Neuronal stem cell (in vitro differentiated cells): ENCODE measurements around the gene GPATCH8.
A peak's percentile ranks its signal among the peaks of the same experiment; 100 is the strongest.
"Not testable (repeated sequence)": the region's sequence is repeated elsewhere in the genome, so short reads cannot be mapped to it uniquely, and the experiment has no call there.

ENCODE experiments used
- DNase-seq: peaks from one replicate; pipeline ENCODE4 v3.0.0-alpha.2; 2013; ENCODE audit warnings: low spot score
- H2AFZ ChIP-seq: one replicate; pipeline ENCODE4 v1.6.1; 2013; ENCODE audit warnings: mild to moderate bottlenecking, low read length, inconsistent platforms
- H2AK5ac ChIP-seq: 2 replicates; pipeline ENCODE4 v1.6.1; 2013; ENCODE audit warnings: low read depth, mild to moderate bottlenecking, inconsistent platforms, low read length, moderate library complexity, mixed read lengths
- H2BK120ac ChIP-seq: 2 replicates; pipeline ENCODE4 v1.6.1; 2013; ENCODE audit warnings: low read depth, mild to moderate bottlenecking, inconsistent platforms, low read length, moderate library complexity, mixed read lengths
- H2BK12ac ChIP-seq: one replicate; pipeline ENCODE4 v1.6.1; 2013; ENCODE audit warnings: low read length, inconsistent platforms
- H2BK15ac ChIP-seq: 2 replicates; pipeline ENCODE4 v1.6.1; 2013; ENCODE audit warnings: mild to moderate bottlenecking, low read length, inconsistent platforms, mixed read lengths
- H2BK5ac ChIP-seq: one replicate; pipeline ENCODE4 v1.6.1; 2013; ENCODE audit warnings: inconsistent platforms, mild to moderate bottlenecking, low read length, moderate library complexity
- H3K14ac ChIP-seq: one replicate; pipeline ENCODE4 v1.6.1; 2013; ENCODE audit warnings: low read length, inconsistent platforms
- H3K18ac ChIP-seq: 2 replicates; pipeline ENCODE4 v1.6.1; 2013; ENCODE audit warnings: low read length, inconsistent platforms
- H3K23ac ChIP-seq: 2 replicates; pipeline ENCODE4 v1.6.1; 2013; ENCODE audit warnings: low read depth, mild to moderate bottlenecking, mixed read lengths, low read length, inconsistent platforms; ENCODE audit not compliant: poor library complexity
- H3K27ac ChIP-seq: replicated peaks from 3 replicates; pipeline ENCODE4 v1.5.1; 2013; ENCODE audit warnings: low read length, inconsistent platforms
- H3K27me3 ChIP-seq, 3 experiments: 2 replicates each; pipeline ENCODE4 v1.6.1; 2013; ENCODE audit warnings: low read length in 3 of 3, mild to moderate bottlenecking in 2 of 3, inconsistent platforms in 1 of 3, low read depth in 1 of 3, mixed read lengths in 1 of 3, moderate library complexity in 1 of 3; ENCODE audit not compliant: control insufficient read depth in 3 of 3, insufficient read depth in 3 of 3
- H3K36me3 ChIP-seq, 2 donors: replicated peaks in 1 of 2; 2 replicates each; pipeline ENCODE4 v1.6.1; 2013; ENCODE audit warnings: low read length in 2 of 2; ENCODE audit not compliant: control insufficient read depth in 2 of 2, insufficient read depth in 2 of 2
- H3K4ac ChIP-seq: 2 replicates; pipeline ENCODE4 v1.6.1; 2013; ENCODE audit warnings: inconsistent platforms, mild to moderate bottlenecking, low read length, moderate library complexity
- H3K4me1 ChIP-seq, 2 donors: 1 replicate in 1 of 2; 2 replicates in 1 of 2; pipeline ENCODE4 v1.6.1; 2013; ENCODE audit warnings: low read length in 2 of 2, low read depth in 1 of 2; ENCODE audit not compliant: control insufficient read depth in 2 of 2, insufficient read depth in 1 of 2
- H3K4me2 ChIP-seq: one replicate; pipeline ENCODE4 v1.6.1; 2013; ENCODE audit warnings: mild to moderate bottlenecking, low read length, inconsistent platforms; ENCODE audit not compliant: insufficient read depth, poor library complexity, severe bottlenecking
- H3K4me3 ChIP-seq, 2 donors: 2 replicates each; pipeline ENCODE4 v1.5.1; 2013; ENCODE audit warnings: low read length in 2 of 2, mild to moderate bottlenecking in 2 of 2, inconsistent platforms in 1 of 2, moderate library complexity in 1 of 2
- H3K79me1 ChIP-seq: one replicate; pipeline ENCODE4 v1.6.1; 2013; ENCODE audit warnings: low read depth, mild to moderate bottlenecking, inconsistent platforms, low read length, moderate library complexity
- H3K9ac ChIP-seq: one replicate; pipeline ENCODE4 v1.6.1; 2013; ENCODE audit warnings: mild to moderate bottlenecking, low read depth, low read length, inconsistent platforms; ENCODE audit not compliant: poor library complexity
- H3K9me3 ChIP-seq, 2 donors: replicated peaks in 1 of 2; 2 replicates each; pipeline versions ENCODE3 to v1.6.1; 2013; ENCODE audit warnings: low read length in 2 of 2, mild to moderate bottlenecking in 2 of 2, inconsistent platforms in 1 of 2, low read depth in 1 of 2, mixed read lengths in 1 of 2, moderate library complexity in 1 of 2; ENCODE audit not compliant: control insufficient read depth in 2 of 2, insufficient read depth in 1 of 2
- H4K8ac ChIP-seq: one replicate; pipeline ENCODE4 v1.6.1; 2013; ENCODE audit warnings: low read depth, mild to moderate bottlenecking, inconsistent platforms, low read length, moderate library complexity
- H4K91ac ChIP-seq: one replicate; pipeline ENCODE4 v1.6.1; 2013; ENCODE audit warnings: low read length, low read depth, mild to moderate bottlenecking, inconsistent platforms; ENCODE audit not compliant: poor library complexity
- WGBS, 2 donors: extraction: QIAGEN DNeasy Blood & Tissue Kit; methylation state at CpG; one replicate each; pipeline ENCODE4 v1.1.7; 2013; ENCODE audit warnings: missing lambda C conversion rate in 2 of 2, mixed read lengths in 1 of 2; ENCODE audit not compliant: insufficient read length in 2 of 2, insufficient replicate concordance in 1 of 2; ENCODE audit errors: extremely low coverage in 2 of 2; 5-methylcytosine and 5-hydroxymethylcytosine counted together

Gene GPATCH8

GRCh38 chr17:44511241-44512134 lies 8.3 kb upstream of the GPATCH8 start:
- not testable (repeated sequence) for H3K4me1 ChIP-seq, H3K9me3 ChIP-seq, H3K4ac ChIP-seq, H3K79me1 ChIP-seq, H4K8ac ChIP-seq, H2BK15ac ChIP-seq, H3K9ac ChIP-seq, H2AK5ac ChIP-seq, H3K18ac ChIP-seq, H3K23ac ChIP-seq, H2BK12ac ChIP-seq, H4K91ac ChIP-seq, H2BK120ac ChIP-seq, H3K27me3 ChIP-seq, H3K14ac ChIP-seq, H3K36me3 ChIP-seq, H2BK5ac ChIP-seq
- Histone ChIP-seq H2AFZ (peak overlapping the region; percentile 77), H3K4me2 (peak overlapping the region; percentile 43), H3K27ac (peak overlapping the region; percentile 46), H3K4me3 (peak overlapping the region in 1 of 2 donors; percentile 51)
- DNase-seq: peak; percentile 55
- WGBS, 2 donors: no CpG with 5 or more reads among the region's 14 CpGs

- H3K27me3 ChIP-seq, H3K9me3 ChIP-seq, H3K14ac ChIP-seq, H2BK5ac ChIP-seq, H3K18ac ChIP-seq, DNase-seq, H3K79me1 ChIP-seq, H3K9ac ChIP-seq, H2BK12ac ChIP-seq, H4K8ac ChIP-seq, H2AFZ ChIP-seq, H3K4me3 ChIP-seq, H3K4me1 ChIP-seq, H3K36me3 ChIP-seq, H2AK5ac ChIP-seq, H4K91ac ChIP-seq, H3K27ac ChIP-seq, H2BK15ac ChIP-seq, H3K4ac ChIP-seq, H2BK120ac ChIP-seq, H3K4me2 ChIP-seq, H3K23ac ChIP-seq: not testable (repeated sequence)
- no CpG with 5 or more reads among the region's 10 CpGs for WGBS, 2 donors
These were observed 3.9 kb upstream of the GPATCH8 start for GRCh38 chr17:44506939-44507604.

- H3K4ac ChIP-seq: peak overlapping the region; percentile 31
These were observed 534 bp downstream of the GPATCH8 start for GRCh38 chr17:44502598-44503146.

More at GRCh38 chr17:44502598-44503146, 534 bp downstream of the GPATCH8 start:
- Histone ChIP-seq H2AK5ac (peak overlapping the region; percentile 49), H3K23ac (peak overlapping the region; percentile 58), H3K4me3 (peak overlapping the region; percentile 74 to 99), H3K9ac (peak overlapping the region; percentile 89), H4K8ac (no peak overlapping the region), H3K18ac (peak overlapping the region; percentile 92), H3K27me3 (no peaks in the 10 kb centered on the region), H3K4me2 (peak overlapping the region; percentile 70), H3K9me3 (peaks cover 0 to 2% of the 10 kb centered on the region in 2 donors), H2BK15ac (peak overlapping the region; percentile 63), H4K91ac (no peak overlapping the region), H3K36me3 (peaks cover 0 to 14% of the 10 kb centered on the region in 2 donors), H2BK5ac (peak overlapping the region; percentile 75), H2BK120ac (no peak overlapping the region), H3K4me1 (peaks cover 0 to 4% of the 10 kb centered on the region in 2 donors), H3K79me1 (peaks cover under 1% of the 10 kb centered on the region), H3K27ac (peak overlapping the region; percentile 88), H2AFZ (peak overlapping the region; percentile 83), H3K14ac (peak overlapping the region; percentile 10), H2BK12ac (no peak overlapping the region)
- no CpG with 5 or more reads among the region's 25 CpGs for WGBS, 2 donors
- DNase-seq: no peak
